ENCODE results near the gene SRSF6.

SRSF6 gene

DNA sequence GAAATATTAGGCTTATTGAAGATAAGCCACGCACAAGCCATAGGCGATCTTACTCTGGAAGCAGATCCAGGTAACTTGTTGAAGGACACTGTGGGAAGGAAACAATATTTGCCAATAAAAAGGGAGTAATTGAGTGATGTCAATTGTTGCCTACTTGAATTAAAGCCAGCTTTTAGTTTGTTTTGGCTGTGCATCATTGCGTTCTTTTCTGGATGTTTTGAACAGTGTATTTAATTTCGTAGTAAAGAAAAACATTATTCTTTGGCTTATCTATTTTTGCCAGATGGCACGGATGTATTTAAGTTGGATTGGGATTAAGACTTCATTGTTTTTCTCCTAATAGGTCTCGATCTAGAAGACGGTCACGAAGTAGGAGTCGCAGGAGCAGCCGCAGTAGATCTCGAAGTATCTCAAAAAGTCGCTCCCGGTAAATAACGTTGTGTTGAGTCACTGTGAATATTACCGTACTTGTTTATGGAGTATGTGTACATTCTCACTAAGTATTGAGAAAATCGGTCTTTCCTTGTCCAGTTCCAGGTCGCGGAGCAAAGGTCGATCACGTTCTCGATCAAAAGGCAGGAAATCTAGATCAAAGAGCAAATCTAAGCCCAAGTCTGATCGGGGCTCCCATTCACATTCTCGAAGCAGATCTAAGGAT, 2.6 kb downstream of the SRSF6 start:
- TF ChIP-seq, protein P1, sequence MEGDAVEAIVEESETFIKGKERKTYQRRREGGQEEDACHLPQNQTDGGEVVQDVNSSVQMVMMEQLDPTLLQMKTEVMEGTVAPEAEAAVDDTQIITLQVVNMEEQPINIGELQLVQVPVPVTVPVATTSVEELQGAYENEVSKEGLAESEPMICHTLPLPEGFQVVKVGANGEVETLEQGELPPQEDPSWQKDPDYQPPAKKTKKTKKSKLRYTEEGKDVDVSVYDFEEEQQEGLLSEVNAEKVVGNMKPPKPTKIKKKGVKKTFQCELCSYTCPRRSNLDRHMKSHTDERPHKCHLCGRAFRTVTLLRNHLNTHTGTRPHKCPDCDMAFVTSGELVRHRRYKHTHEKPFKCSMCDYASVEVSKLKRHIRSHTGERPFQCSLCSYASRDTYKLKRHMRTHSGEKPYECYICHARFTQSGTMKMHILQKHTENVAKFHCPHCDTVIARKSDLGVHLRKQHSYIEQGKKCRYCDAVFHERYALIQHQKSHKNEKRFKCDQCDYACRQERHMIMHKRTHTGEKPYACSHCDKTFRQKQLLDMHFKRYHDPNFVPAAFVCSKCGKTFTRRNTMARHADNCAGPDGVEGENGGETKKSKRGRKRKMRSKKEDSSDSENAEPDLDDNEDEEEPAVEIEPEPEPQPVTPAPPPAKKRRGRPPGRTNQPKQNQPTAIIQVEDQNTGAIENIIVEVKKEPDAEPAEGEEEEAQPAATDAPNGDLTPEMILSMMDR (conservative IDR thresholded peaks at IDR 0.05; ENCODE audit: low read depth, low read length), result no peak
- H3K4me3 ChIP-seq (ENCODE audit: low read depth, low read length), result no peak overlapping the region
- no peak for DNase-seq (ENCODE audit: low read depth)

DNA sequence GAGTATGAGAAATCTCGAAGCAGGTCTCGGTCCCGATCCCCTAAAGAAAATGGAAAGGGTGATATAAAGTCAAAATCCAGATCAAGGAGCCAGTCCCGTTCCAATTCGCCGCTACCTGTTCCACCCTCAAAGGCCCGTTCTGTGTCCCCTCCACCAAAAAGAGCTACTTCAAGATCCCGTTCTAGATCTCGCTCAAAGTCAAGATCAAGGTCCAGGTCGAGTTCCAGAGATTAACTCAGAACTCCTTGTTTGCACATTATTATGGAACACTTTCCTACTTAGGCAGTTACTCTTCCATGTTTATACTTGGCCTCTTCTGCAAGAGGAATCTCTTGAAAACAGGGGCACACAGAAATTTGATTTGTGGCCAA, 3.1 kb downstream of the SRSF6 start:
- no peak overlapping the region for H3K4me3 ChIP-seq (ENCODE audit: low read depth, low read length)
- DNase-seq (ENCODE audit: low read depth), result no peak
- TF ChIP-seq, protein P1 (conservative IDR thresholded peaks at IDR 0.05; ENCODE audit: low read depth, low read length), result no peak

DNA sequence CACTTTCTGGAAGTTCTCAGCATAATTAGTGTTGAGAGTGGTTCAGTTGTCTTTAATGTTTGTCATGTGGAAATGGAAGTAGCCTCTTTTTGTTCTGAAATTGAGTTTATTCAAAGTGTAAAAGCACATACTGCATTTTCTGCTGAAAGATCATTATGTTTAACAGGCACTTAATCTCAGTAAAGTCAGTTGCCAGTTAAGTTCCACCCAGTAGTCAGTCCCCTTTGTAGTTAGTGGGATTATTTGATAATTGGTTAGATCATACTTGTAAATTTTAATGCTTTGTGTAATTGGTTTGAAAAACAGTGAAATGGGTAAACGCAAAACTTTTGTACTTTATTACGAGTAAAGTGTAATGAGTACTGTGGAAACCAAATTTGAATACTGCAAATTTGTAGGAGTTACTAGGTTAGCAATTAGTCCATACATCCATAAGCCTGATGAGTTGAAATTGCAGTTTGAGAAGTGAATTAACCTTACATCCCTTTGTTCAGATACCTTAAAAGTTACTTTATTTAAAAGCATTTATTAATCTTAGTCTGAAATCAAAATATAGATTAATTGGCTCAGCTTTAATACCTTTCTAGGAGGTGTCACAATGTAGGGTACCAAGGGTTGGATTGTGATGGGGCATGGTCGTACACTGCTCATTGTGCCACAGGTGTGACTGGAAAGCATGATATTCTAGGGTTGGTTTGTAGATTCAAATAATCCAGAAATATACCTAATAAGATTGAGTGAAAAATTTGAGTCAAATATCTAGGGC, 4.4 kb downstream of the SRSF6 start:
- no peak overlapping the region for H3K4me3 ChIP-seq (ENCODE audit: low read depth, low read length)
- no peak for DNase-seq (ENCODE audit: low read depth)
- TF ChIP-seq, protein P1 (conservative IDR thresholded peaks at IDR 0.05; ENCODE audit: low read depth, low read length), result no peak

DNA sequence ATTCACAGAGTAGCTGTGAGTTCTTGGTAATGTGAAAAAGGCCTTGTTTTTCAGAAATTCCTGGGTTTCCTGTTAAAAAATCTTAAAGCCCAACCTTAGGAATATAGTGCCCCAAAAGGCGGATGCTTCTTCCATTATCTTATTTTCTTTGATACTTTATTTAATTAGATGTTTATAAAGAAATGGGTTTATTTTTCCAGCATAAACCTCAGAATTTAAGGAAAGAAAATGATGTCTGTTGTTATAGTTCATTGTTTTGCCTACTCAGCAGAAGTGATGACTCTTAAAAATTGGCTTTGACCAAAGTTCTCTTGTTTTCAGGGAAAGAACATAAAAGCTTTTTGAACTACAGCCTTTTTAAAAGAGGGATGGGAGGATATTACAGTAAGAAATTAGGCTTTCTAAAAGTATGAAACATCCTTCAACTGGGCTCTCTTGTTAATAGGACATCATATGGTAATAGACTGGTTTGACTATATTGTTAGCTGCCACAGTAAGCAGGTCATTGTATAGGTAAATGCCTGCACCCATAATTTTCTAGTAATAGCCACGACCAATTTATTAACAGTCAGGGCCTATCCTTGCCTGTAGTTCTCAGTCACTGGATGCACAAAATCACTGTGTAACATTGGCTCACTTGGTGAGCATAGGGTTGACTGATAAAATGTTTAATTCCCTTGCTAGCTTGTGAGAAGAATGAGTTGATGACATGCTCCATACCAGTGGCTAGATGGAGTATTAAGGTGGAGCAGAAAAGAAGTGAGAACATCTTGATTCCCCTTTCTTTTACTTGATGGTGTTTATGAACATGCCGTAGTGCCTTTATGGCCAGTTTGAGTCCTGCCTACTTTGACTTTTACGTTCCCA, 5.2 kb downstream of the SRSF6 start:
- DNase-seq (ENCODE audit: low read depth), result no peak
- TF ChIP-seq, protein P1 (conservative IDR thresholded peaks at IDR 0.05; ENCODE audit: low read depth, low read length), result no peak
- no peak overlapping the region for H3K4me3 ChIP-seq (ENCODE audit: low read depth, low read length)

DNA sequence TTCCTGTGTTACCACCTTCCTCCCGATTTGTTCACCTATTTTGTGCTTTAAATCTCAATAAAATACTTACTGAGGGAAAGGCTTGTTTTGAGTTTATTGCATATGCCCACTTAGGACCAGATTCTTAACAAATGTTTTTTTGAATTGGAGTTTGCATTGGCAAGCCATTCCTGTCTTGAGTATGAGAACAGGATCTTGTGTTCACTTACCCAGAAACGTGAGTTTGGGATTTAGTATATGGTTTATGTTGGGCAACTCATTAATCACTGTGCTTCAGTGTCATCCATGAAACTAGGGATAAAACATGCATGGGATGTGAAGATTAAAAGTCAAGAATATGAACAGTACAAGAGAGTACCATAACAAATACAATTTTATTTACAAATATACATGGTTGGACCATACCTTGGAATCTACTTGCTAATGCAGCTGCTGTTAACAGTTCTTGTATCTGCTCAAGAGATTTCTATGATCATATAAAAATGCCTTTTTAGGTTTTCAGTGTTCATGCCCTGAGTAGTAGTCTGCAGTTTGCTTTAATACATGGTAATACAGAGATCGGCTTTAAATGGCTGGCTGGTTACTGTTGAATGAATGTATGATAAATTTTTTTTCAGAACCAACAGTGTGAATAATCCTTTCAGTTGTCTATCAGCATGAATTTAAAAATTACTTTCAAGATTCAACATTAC, 6.0 kb downstream of the SRSF6 start:
- DNase-seq (ENCODE audit: low read depth), result no peak
- TF ChIP-seq, protein P1 (conservative IDR thresholded peaks at IDR 0.05; ENCODE audit: low read depth, low read length), result no peak
- H3K4me3 ChIP-seq (ENCODE audit: low read depth, low read length), result no peak overlapping the region

DNA sequence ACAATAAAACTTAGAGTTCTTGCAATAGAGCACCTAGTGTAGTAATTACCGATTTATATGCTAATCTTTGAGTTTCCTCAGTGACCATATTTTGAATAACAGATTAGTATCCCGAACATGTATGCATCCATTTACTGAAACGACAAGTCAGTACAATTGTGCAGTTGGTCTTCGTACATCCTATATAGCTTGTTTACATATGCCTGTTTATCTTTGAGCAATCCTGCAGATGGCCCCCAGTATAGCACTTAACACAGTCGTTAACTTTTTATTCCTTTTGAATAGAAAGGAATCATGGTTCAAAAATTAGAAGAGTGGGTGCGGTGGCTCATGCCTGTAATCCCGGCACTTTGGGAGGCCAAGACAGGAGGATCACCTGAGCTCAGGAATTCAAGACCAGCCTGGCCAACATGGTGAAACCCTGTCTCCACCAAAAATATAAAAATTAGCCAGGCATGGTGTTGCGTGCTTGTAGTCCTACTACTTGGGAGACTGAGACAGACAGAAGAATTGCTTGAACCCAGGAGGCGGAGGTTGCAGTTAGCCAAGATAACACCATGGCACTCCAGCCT, 6.6 kb downstream of the SRSF6 start:
- DNase-seq (ENCODE audit: low read depth), result no peak
- TF ChIP-seq, protein P1 (conservative IDR thresholded peaks at IDR 0.05; ENCODE audit: low read depth, low read length), result no peak
- no peak overlapping the region for H3K4me3 ChIP-seq (ENCODE audit: low read depth, low read length)
